Panc1 (cell line): ENCODE data around the gene SSBP3. TPM values are rescaled to one million over a fixed set of nuclear protein-coding genes. Genes with fewer than 3 reads are reported as not detected.

Experiments
- ATAC-seq: fragments of 200-7000 bp; cut with Tn5 transposase; 2 replicates; pipeline ENCODE4 v1.9.1; 2020; ENCODE audit warnings: mild to moderate bottlenecking, moderate library complexity
- BruUV-seq: library from RNA; stranded (reverse); fragments of 400-500 nt; replicated peaks from 2 replicates; lab custom pipeline; 2021; lab: Mats Ljungman, UMichigan
- CTCF ChIA-PET: fragments of 300-600 bp; sonication (Branson Sonifier 250); formaldehyde crosslinking; loops from one replicate; lab custom pipeline; 2022; ENCODE audit warnings: antibody characterized with exemption; lab: Charles Lee
- POLR2A ChIA-PET: fragments of 300-600 bp; sonication (Branson Sonifier 250); formaldehyde crosslinking; loops from one replicate; lab custom pipeline; 2022; ENCODE audit warnings: antibody characterized with exemption; lab: Charles Lee
- DNase-seq: peaks from one replicate; pipeline ENCODE4 v3.0.0-alpha.2; 2010; ENCODE audit warnings: low read depth, low spot score
- H3K27ac ChIP-seq: 2 replicates; pipeline ENCODE4 v1.5.1; 2011; ENCODE audit warnings: mild to moderate bottlenecking, low read length, inconsistent platforms
- H3K27me3 ChIP-seq: fragments of 200-500 bp; sonication (Bioruptor generic); 2 replicates; pipeline ENCODE4 v1.6.0; 2014; ENCODE audit warnings: low read length, inconsistent platforms; ENCODE audit not compliant: control insufficient read depth, insufficient read depth
- H3K36me3 ChIP-seq: fragments of 200-500 bp; sonication (Bioruptor generic); 2 replicates; pipeline ENCODE4 v1.5.1; 2014; ENCODE audit warnings: inconsistent platforms, mild to moderate bottlenecking, low read length, moderate library complexity; ENCODE audit not compliant: control insufficient read depth, insufficient read depth
- H3K4me1 ChIP-seq: 2 replicates; pipeline ENCODE4 v1.5.1; 2011; ENCODE audit warnings: inconsistent platforms, mild to moderate bottlenecking, low read length, moderate library complexity; ENCODE audit not compliant: control insufficient read depth, insufficient read depth
- H3K4me3 ChIP-seq, 2 experiments: 2 replicates each; pipeline ENCODE4 v1.5.1; 2011 to 2012; ENCODE audit warnings: low read depth in 2 of 2, low read length in 2 of 2, mild to moderate bottlenecking in 2 of 2, inconsistent platforms in 1 of 2, moderate library complexity in 1 of 2
- H3K9me3 ChIP-seq: fragments of 200-500 bp; sonication (Bioruptor generic); 2 replicates; pipeline ENCODE4 v1.5.1; 2014; ENCODE audit warnings: low read depth, mild to moderate bottlenecking, inconsistent platforms, low read length, moderate library complexity; ENCODE audit not compliant: control insufficient read depth, insufficient read depth
- CTCF ChIP-seq: fragments of 450-650 bp; IDR thresholded peaks from 2 replicates; pipeline ENCODE4 v1.5.1; 2017; ENCODE audit warnings: mild to moderate bottlenecking
- POLR2AphosphoS5 ChIP-seq: IDR thresholded peaks from 2 replicates; pipeline ENCODE4 v1.6.1; 2012; ENCODE audit warnings: mild to moderate bottlenecking, low read depth, low read length, moderate library complexity
- REST ChIP-seq, 2 experiments: IDR thresholded peaks; 2 replicates each; pipeline ENCODE4 v1.6.1; 2011 to 2012; ENCODE audit warnings: low read depth in 2 of 2, control low read depth in 1 of 2, low read length in 1 of 2, mild to moderate bottlenecking in 1 of 2, moderate library complexity in 1 of 2; ENCODE audit not compliant: insufficient read depth in 1 of 2
- SIN3A ChIP-seq: IDR thresholded peaks from 2 replicates; pipeline ENCODE4 v1.6.1; 2012; ENCODE audit warnings: low read depth, mild to moderate bottlenecking, low read length, moderate library complexity, borderline replicate concordance; ENCODE audit not compliant: insufficient read depth
- TCF7L2 ChIP-seq: IDR thresholded peaks from 2 replicates; pipeline ENCODE4 v1.6.1; 2011; ENCODE audit warnings: mild to moderate bottlenecking, low read depth, low read length, inconsistent platforms
- in situ Hi-C: cut with HindIII; loops from 2 replicates; pipeline ENCODE4 v1.10.0; 2016; ENCODE audit warnings: low sequenced_read_pairs, low pct_unique_long_range_greater_than_20kb
- intact Hi-C: fragments of 100-400 bp; cut with micrococcal nuclease; formaldehyde crosslinking; loops from one replicate; pipeline ENCODE4 v1.10.0; 2022; ENCODE audit not compliant: unreplicated experiment
- total RNA-seq: library from RNA; stranded (reverse); gene quantifications from one replicate; pipeline ENCODE4 v1.2.1, GENCODE V29; 2021; ENCODE audit not compliant: unreplicated experiment

SSBP3 gene
- total RNA-seq, 1 experiment from 2014 or later: 22.5 TPM

- Histone ChIP-seq H3K27me3 (no peaks in the 10 kb centered on the region), H3K9me3 (no peaks in the 10 kb centered on the region)
Measured at GRCh38 chr1:54299037-54299436, 107.2 kb downstream of the SSBP3 start.

GRCh38 chr1:54298284-54299033 lies 107.7 kb downstream of the SSBP3 start:
- peaks cover 9% of the 10 kb centered on the region for H3K4me1 ChIP-seq
- no TSS peak for BruUV-seq
- no peak overlapping the region for H3K27ac ChIP-seq
- intact Hi-C loops: no loop called here
- DNase-seq: no peak
- CTCF ChIA-PET: interaction anchor here (0.5 kb wide), 1 partner anchor 190 kb away, joined by 4 read pairs; no protein-coding TSS in a partner anchor
- POLR2A ChIA-PET: no interaction called here
- ATAC-seq: no peak
- no peaks in the 10 kb centered on the region for H3K9me3 ChIP-seq
- H3K36me3 ChIP-seq: no peaks in the 10 kb centered on the region
- in situ Hi-C loops: no loop called here
- no peaks in the 10 kb centered on the region for H3K27me3 ChIP-seq
- no peak overlapping the region for H3K4me3 ChIP-seq
- TF ChIP-seq CTCF (no peak), REST (IDR thresholded peaks at IDR 0.05; ENCODE audit: insufficient read depth in 1 of 2, low read depth in 2 of 2, low read length in 1 of 2) (no peak), SIN3A (no peak), TCF7L2 (no peak), POLR2AphosphoS5 (no peak)

More at GRCh38 chr1:54299037-54299436, 107.2 kb downstream of the SSBP3 start:
- no peak for ATAC-seq
- ChIA-PET CTCF (no interaction called here), POLR2A (no interaction called here)
- Histone ChIP-seq H3K27ac (no peak overlapping the region), H3K36me3 (no peaks in the 10 kb centered on the region), H3K4me1 (peaks cover 9% of the 10 kb centered on the region), H3K4me3 (no peak overlapping the region)
- in situ Hi-C loops (no loop called here), intact Hi-C loops (no loop called here)
- TF ChIP-seq TCF7L2: no peak
- no peak for TF ChIP-seq SIN3A
- DNase-seq: no peak
- no TSS peak for BruUV-seq
